ENCODE data around the gene CD1E.
"Not testable (repeated sequence)": the region's sequence is repeated elsewhere in the genome, so short reads cannot be mapped to it uniquely, and the experiment has no call there.

Gene CD1E

GRCh38 chr1:158353303-158354075 is at the start of gene CD1E:
CD1E (plus strand) TSS chr1:158353894; CDS start chr1:158353989, 95 bp downstream.
- FAIRE-seq: no peak

DNA sequence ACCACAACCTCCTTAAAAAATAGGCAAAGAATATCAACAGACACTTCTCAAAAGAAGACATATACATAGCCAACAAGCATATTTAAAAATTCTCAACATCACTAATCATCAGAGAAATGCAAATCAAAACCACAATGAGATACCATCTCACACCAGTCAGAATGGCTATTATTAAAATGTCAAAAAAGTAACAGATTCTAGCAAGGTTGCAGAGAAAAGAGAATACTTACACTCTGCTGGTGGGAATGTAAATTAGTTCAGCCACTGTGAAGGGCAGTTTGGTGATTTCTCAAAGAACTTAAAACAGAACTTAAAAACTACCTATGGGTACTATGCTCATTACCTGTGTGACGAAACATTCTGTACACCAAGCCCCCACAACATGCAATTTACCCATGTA is 43.1 kb upstream of the CD1E start:
- no peak for FAIRE-seq

GRCh38 chr1:158311066-158311465 is 42.6 kb upstream of the CD1E start:
- FAIRE-seq: no peak

DNA sequence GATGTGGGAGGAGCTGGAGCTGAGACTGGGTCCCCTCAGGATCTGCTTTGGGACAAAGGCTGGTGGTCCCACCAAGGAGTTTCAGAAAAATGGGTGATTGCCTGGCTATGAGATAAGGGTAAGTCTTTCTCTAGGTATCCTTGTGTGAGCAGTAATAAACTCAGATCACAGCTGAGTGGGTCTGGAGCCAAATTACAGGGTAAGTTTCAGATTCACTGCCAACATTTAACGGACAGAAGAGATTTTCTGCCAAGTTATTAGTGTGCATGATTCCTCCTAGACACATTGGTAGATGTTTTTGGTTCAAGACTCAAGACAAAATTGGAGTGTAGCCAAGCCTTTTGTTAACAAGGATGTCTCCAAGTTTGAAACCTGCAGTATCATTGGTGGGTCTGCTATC is 29.8 kb upstream of the CD1E start:
- no peak for FAIRE-seq

DNA sequence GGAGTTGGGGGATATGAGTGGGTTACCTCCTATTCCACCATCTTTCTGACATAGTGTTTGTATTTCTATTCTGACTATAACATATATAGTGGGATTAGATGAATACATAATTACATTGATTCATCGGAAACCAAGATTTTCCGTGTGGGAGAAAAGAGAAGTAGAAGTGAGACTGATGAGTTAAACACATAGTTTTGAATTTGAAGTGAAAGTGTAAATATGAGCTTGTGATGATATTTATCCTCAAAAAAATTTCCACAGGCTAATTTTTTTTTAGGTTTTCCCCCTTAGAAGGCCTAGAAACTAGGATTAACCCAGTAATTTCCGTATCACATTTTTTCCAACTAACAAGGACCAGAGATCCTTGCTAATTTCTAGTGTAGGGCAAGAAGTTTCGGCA is 29.3 kb upstream of the CD1E start:
- FAIRE-seq: no peak

DNA sequence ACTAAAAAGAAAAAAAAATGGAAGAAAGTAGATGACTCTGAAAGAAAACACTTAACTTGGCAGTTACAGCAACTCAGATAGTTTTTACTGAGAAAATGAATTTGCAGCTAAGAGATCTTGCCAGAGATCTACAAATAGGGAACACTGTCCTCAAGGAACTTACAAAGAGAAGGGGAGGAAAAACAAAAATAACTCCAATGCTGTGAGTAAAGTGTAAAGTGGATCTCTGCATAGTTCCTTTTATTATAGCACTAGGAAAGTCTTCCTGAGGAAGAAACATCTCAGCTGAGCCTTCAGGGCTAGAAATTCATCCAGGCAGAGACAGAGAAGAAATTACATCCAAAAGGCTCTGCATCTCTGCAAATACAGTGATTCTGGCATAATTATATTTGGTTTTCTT is 26.2 kb upstream of the CD1E start:
- no peak for FAIRE-seq

DNA sequence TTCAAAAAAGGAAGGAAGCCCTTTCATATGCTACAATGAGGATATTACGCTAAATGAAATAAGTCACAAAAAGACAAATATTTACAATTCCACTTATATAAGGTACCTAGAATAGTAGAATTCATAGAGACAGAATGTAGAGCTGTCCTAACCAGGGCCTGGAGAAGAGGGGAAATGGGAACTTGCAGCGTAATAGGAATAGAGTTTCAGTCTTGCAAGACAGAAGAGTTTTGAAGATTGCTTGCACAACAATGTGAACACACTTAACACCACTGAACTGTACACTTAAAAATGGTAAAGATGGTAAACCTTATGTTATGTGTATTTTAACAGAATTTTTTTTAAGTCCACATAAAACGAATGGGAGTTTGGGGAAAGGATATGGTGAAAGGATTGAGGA is 25.3 kb upstream of the CD1E start:
- FAIRE-seq: no peak

DNA sequence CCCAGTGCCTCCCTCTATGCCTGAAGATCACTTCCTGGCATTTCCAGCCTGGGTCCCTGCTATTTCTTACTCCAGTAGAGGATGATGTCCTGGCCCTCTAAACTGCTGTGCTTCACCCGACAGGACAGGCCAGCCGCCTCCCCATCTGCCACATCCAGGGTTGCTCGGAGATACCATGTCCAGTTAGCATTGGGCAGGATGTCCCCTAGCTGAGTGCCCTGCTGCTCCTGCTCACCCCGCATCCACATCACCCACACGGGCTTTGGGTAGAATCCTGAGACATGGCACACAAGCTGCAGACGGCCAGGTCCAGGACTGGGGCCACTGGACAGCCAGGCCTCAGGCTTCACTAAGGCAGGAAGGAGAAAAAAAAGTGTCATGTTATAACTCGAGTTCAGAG is 24.4 kb upstream of the CD1E start:
- FAIRE-seq: no peak

GRCh38 chr1:158329733-158330132 is 24.0 kb upstream of the CD1E start:
- FAIRE-seq: no peak

DNA sequence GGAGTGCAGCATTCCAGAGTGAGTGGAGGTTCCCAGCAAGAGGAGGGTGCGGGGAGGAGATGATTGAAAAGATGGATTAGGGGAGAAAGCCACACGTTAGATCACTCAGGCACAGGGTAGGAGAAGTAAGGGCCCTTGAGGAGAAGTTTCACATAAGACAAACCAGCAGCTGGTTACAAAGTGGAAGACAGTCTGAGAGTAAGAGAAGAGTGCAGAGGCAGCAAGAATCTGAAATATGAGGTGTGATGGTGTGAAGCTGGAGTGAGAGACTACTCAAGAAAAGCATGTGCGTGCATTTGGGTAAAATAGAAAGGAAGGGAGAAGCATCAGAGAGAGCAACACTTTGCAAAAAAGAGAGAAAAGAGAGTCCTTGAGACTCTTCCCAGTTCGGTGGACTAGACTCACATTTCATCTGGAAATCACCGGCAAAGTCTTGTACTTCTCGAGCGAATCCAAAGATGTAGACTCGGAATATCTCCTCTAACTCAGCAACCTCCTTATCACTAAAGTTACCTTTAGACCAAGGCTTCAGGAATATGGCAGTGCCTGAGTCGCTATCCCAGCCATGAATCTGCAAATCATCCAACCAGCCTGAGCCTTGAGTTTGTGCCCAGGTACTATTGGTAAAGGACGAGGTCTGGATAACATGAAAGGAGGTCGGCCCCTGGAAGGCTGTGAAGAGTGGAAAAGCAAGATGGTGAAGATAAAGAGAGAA is 23.1 kb upstream of the CD1E start:
- no peak for FAIRE-seq

DNA sequence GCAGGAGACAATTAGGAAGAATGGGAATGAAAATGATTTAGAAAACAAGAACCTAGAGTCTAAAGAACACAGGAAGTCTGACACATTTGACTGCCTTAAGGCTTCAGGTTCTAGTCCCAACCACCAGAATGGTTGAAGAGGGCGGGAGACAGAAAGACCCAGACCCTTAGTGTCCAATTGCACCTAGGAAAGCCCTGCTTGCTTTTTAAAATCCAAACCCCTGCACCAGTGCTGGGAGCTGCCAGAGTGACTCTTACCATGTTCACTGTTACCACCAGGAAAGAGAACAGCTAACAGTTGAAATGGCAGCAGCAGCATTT is 22.6 kb upstream of the CD1E start:
- no peak for FAIRE-seq

DNA sequence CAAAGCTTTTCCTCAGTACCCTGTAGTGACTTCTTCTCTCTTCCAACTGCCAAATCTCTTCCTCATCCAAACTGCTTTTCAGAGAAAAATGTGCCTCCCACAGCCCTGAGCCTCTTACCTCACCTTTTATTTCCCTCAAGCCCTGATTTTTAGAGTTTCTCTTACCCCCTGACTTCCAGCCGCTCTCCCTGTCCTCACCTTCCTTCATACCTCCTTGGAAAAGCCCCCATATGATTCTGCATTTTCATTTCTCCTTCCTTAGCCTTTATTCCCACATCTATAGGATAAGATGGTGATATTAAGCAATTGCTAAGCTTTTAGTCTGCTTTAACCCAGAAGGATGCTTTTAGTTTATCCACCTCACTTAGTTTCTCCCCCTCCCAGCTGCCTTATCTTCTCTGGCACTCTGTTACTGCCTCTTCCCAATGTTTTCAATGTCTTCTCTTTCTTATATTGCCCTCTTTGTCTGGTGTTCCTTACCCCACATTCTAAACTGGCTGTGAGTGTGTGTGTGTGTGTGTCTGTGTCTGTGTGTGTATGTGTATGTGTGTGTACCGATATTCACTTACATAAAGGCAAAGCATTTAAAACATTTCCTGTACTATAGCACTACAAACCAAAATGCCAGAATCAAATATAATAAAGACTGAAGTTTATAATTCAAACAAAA is 22.1 kb upstream of the CD1E start, which contains the start of gene CD1B:
Gene CD1B, minus strand, starts transcription at position 51 of the 670 bp plus-strand sequence. CDS start 108 bp downstream, outside the sequence.
- no peak for FAIRE-seq

DNA sequence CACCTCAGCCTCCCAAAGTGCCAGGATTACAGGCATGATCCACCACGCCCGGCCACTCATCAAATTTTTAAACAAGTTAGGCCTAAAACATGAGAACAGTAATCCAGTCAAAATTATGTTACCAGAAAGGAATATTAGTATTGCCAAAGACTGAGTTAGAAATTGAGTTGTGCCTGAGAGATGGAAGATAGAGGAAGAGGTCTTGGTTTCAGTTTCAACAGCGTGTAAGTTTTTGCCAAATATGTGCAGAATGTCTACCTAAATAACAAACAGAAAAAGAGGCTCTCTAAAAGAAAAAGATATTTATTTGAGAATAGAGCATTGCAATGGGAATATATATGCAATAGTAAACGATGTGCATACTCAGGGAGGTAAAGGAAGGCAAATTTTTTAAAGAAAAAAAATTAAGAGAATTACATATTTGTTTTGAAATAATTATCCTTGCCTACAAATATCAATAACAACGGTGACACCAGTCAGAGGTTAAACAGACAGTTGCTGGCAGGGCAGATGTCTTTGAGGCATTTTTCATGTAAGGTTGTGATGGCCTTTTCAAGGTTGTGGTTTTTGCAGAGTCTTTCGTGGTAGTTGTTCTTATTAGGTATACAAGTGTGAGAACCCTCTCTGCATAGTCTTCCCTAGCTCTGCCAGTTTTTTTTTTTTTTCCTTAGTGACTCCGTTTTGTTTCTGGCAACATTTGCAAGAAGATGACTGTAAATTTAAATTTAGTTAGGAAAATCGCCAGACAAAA is 20.1 kb upstream of the CD1E start:
- FAIRE-seq: no peak

DNA sequence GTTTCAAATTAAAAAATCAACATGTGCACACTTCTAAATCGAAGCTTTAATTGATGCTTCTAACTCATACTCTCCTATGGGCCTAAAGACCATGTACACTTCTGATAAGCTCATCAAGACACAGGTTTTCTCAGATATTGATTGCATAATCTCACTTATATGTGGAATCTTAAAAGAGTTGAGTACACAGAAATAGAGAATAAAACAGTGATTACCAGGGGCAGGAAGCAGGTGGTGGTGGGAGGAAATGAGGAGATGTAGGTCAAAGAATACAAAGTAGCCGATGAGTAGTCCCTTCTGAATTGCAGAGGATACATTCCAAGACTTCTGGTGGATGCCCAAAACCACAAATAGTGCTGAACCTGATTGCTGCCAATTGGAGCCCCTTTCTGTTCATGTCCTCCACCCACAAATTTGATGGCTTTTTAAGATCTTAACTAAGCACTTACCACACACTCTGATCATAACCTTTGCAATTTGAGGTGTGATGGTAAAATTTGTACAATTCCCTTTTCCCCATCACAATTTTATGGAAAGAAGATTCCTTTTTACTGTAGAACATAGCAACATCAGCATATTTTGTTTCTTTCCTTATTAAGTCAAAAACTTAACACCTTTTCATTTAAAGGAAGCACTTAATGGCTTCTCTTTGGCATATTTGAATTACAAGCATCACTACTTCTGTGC is 19.0 kb upstream of the CD1E start:
- FAIRE-seq: no peak

GRCh38 chr1:158335213-158335532 is 18.5 kb upstream of the CD1E start:
- FAIRE-seq: no peak

GRCh38 chr1:158336413-158336812 is 17.3 kb upstream of the CD1E start:
- not testable (repeated sequence) for FAIRE-seq

GRCh38 chr1:158348946-158349345 is 4.7 kb upstream of the CD1E start:
- not testable (repeated sequence) for FAIRE-seq

GRCh38 chr1:158354255-158354654 is 561 bp downstream of the CD1E start:
- no peak for FAIRE-seq

GRCh38 chr1:158355773-158356285 is 2.1 kb downstream of the CD1E start:
- FAIRE-seq: no peak

GRCh38 chr1:158356616-158357015 is 2.9 kb downstream of the CD1E start:
- no peak for FAIRE-seq

- no peak for FAIRE-seq
These were observed 3.7 kb downstream of the CD1E start for GRCh38 chr1:158357441-158357840.

DNA sequence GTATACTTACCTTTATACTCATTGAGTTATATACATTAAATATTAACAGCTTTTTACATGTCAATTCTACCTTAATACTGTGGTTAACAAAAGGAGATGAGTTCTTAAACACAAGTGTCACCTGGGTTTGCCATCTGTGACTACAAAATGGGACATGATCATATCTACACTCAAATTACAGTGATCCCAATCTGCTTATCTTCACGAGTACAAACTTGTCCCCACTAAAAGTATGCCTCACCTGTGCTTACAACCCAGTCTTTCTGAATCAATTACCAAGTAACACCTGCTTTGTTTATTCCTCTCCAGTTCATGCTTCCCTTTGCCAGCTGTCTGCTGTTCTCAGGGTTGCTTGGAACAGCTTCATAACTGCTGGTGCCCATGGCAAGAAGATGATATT is 8.8 kb downstream of the CD1E start:
- no peak for FAIRE-seq

DNA sequence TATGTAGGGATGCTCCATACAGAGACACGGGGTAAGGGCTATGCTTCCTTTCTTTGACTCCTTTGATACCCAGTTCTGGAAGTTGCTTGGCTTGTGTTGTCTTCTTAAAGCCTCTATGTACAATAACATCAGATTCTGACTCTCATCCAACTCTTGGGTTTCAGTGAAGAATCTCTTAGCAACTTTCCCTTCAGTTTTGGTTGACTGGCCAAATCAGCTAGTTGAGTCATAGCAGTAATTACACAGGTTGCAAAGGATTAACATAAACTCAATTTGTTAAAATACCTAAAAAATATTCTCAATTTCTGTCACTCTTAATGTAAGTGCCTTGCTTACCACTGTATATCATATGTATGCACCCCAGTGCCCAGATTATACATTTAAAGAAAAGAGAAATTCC is 9.2 kb downstream of the CD1E start:
- no peak for FAIRE-seq

All from islet of Langerhans (tissue), 1 donor.